ENCODE results near the gene LLGL2.

DNA sequence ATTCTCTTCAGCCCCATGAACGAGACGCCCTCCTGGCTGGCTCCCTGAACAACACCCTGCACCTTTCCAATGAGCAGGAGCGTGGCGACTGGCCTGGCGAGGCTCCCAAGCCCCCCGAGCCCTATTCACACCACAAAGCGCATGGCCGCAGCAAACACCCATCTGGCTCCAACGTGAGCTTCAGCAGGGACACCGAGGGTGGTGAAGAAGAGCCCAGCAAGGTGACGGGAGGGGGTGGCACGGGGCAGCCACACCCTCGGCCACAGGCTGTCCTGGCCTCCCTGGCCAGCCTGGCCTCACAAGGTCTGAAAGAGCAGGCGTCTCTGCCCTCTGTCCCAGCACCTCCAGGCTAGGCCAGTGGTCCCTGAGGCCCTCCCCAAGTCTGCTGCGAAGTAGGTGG lies 33.8 kb upstream of the LLGL2 start:
- TF ChIP-seq, protein P1, sequence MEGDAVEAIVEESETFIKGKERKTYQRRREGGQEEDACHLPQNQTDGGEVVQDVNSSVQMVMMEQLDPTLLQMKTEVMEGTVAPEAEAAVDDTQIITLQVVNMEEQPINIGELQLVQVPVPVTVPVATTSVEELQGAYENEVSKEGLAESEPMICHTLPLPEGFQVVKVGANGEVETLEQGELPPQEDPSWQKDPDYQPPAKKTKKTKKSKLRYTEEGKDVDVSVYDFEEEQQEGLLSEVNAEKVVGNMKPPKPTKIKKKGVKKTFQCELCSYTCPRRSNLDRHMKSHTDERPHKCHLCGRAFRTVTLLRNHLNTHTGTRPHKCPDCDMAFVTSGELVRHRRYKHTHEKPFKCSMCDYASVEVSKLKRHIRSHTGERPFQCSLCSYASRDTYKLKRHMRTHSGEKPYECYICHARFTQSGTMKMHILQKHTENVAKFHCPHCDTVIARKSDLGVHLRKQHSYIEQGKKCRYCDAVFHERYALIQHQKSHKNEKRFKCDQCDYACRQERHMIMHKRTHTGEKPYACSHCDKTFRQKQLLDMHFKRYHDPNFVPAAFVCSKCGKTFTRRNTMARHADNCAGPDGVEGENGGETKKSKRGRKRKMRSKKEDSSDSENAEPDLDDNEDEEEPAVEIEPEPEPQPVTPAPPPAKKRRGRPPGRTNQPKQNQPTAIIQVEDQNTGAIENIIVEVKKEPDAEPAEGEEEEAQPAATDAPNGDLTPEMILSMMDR (IDR thresholded peaks at IDR 0.05): no peak
- TF ChIP-seq POLR2A (IDR thresholded peaks at IDR 0.05) (no peak), POLR2AphosphoS5 (IDR thresholded peaks at IDR 0.05) (no peak)
